ENCODE measurements around the gene PTS.

The PTS gene

DNA sequence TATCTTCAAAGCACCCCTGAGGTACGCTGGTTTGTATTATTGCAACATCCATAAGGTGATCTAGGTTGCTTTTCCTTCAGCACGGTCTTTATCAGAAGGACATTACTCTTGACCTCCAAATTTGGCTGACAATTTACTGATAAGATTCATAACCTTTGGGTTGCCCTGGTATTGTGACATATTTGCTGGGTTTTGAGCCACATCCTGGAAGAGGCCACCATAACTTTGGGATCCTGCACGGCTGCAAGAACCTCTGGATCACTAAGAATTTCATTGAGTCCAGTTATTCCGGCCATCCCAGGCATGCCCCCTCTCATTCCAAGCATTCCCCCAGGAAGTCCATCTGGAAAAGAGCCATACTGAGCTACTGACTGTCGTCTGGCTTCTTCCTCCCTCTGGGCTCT lies 41.0 kb downstream of the PTS start:
- no peak for DNase-seq

DNA sequence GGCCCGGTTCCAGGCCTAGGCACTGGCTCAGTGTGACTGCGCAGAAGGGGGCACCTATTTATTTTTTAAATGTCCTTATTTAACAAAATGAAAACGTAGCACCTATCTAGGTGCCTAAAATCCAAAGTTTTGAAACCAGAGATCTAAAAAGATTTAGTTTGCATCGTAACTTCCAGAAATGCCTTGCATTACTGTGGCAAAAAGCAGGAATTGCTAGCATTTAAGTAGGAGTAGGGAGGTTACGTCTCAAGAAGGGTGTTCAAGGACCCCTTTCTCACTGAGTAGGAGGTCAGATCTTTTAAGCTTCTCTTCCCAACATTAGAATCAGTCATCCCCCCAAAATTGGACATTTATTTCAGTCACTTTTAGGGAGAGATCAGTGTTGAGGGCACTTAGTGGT lies 42.2 kb downstream of the PTS start:
- no peak for DNase-seq

DNA sequence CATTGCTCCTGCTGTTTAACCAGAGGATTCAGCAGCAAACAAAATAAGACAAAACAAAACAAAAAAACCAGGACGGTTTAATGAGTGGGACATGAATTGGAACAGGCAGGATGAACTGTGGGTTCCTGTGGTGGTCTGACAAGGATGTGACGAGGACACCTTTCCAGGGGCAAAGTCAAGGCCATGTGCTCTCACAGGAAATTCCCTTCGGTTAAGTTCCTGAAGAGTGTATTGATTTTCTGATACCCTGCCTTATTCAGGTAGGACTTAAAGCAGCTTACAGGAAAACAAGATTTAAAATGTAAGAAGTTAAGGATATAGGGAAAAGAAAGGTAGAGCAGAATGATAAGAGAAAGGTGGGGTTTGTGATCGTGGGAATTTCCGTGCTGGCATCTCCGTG lies 42.9 kb downstream of the PTS start:
- no peak for DNase-seq

DNA sequence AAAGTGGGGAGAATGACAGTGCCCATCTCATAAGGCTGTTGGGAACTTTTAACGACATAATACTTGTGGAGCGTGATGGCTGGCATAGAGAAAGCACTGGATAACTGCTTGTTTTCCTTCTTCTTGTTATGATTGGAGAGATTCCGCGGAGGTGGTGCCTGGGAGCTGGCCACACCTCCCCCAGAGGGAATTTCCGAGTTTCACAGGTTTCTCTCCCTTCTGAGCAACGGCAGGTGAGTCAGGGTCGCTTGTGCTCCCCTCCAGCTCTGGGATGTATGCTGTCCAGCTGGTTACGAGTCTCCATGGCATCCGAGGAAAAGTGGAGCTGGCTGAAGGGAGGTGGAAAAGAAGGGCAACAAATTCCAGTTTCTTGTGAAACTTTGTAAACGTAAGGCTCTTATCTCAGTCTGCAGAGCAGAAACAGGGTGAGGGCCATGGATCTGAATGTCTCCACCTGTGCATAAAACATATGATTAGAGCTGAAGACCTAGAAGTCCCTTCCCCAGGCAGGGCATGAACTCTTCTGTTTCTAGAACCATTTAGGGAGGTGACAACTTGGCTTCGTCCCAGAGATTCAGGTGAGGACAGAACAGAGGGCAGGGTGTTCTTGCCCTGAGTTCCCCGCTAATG lies 44.4 kb downstream of the PTS start:
- DNase-seq: no peak

DNA sequence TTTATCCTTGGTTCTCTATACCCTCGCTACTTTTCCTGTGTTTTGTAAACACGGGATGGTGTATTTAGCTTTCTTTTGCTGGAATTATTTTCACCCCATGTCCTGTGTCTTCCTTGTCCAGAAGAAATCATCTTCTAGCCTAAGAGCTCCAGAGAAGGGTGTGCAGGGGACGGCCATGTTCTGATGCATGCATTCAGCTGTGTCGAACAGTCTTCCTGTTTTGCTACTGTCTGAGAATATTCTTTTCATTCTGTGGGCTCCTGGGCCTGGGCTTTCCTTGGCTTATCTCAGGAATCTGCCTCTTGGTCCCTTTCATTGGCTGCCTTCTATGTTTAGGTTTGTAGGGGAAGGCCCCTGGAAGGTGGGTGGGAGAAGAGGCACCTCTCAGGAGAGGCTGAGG lies 45.0 kb downstream of the PTS start:
- no peak for DNase-seq

DNA sequence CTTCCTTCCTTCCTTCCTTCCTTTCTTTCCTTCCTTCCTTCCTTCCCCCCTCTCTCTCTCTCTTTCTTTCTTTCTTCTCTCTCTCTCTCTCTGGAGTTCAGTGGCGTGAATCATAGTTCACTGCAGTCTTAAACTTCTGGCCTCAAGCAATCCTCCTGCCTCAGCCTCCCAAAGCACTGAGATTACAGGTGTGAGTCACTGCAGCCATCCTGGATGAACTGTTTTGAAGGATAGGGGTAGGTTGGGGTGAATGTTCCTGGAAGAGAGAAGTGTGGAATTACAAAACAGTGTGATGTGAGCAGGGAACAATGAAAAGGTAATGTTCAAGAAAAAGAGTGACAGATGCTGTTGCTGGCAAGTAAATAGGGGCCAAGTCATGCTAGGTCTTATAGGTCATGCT lies 46.8 kb downstream of the PTS start:
- DNase-seq: no peak

DNA sequence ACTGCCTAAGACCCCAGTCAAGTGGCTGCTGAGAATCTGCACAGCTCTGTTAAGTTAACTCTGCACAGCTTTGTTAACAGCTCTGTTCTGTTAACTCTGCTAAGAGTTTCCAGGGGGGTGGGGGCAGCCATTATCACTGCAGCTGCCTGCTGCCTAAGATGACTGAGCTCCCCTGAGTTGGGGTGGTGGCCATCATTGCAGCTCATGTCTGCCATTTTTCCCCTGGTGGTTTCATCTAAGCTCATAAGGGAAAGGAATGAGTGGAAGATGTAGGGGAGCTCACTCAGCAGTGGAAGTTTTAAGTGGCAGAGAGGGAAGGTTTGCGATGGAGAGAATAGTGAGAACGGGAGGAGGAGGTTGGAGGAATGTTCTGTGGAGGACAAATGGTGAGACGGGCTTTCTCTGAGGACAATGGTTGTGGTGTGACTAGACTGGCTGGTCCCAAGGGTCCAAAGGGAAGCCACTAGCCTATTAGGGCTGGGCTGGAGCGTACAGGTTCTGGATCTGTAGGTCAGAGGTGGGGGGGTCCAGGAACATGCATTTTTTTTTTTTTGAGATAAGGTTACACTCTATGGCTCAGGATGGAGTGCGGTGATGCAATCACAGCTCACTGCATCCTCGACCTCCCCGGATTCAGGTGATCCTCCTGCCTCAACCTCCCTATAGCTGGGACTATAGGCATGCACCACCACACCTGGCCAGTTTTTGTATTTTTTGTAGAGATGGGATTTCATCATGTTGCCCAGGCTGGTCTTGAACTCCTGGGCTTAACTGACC lies 48.0 kb downstream of the PTS start:
- no peak for DNase-seq

DNA sequence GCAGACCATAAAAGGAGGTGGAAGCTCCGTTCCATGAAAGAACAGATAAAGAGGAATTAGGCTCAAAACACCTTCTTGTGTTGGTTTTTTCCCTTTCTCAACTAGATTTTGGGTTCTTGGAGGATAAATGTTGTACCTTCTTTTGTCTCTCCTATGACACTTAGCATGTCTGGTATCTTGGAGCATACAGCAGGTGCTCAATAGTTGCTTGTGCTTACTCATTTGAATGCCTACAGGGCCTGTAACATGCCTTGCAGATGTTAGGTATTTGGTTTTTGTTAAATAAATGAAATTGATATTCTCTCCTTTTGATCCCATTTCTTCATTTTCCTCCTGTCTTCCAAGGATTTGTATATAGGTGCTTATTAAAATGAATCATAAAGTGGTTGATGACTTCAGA lies 50.8 kb downstream of the PTS start:
- no peak for DNase-seq

DNA sequence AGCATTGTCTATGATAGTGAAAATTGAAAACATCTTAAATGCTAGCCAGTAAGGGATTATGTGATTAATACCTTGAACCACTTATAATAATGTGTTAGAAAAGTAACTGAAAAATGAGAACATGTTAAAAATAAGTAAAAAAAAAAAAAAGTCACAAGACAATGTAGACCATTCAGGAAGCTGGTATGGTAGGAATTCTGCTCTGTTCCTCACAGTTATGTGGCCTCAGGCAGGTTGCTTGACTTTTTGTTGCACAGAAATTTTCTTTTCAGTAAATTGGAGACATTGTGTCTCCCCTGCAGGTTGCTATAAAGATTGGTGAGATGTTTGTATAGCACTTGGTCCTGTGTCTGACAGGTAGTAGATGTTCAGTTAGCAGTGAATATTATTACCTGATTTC lies 51.7 kb downstream of the PTS start:
- DNase-seq: no peak

DNA sequence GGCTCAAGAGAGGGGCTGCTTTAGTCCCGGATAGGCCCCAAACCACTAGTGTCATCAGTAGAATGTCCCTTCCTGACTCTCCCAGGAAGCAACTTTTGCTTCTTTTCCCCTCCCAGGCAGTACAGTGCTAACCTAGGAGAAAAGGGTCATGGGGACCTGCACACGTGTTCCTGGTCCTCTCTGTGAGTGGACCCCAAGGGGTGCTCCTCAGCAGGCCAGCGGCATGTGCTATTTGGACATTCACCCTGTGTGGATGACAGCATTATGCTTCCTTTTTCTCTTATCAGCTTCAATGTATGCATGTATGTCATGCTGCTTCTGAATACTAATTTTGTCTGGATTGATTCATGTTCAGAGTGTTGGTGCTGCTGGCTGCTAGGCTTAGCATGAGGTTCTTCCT lies 52.6 kb downstream of the PTS start:
- DNase-seq: no peak

DNA sequence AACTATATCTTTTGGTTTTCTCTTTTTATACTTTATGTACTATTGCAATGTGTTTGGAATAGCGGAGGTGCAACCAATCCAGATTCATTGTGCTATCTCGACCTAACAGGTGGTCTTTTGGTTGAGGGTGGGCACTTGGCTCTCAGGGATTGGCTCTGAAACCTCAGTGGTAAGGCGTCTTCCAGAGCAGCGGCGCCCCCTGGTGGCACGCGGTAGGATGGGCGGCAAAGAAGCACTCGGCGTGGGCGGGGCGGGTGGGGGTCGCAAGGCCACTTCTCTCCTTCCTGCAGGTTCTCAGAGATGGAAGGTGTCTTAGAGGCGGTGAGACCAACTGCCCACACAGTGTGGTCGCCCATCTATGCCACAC lies 53.7 kb downstream of the PTS start:
- DNase-seq: peak; percentile 44

DNA sequence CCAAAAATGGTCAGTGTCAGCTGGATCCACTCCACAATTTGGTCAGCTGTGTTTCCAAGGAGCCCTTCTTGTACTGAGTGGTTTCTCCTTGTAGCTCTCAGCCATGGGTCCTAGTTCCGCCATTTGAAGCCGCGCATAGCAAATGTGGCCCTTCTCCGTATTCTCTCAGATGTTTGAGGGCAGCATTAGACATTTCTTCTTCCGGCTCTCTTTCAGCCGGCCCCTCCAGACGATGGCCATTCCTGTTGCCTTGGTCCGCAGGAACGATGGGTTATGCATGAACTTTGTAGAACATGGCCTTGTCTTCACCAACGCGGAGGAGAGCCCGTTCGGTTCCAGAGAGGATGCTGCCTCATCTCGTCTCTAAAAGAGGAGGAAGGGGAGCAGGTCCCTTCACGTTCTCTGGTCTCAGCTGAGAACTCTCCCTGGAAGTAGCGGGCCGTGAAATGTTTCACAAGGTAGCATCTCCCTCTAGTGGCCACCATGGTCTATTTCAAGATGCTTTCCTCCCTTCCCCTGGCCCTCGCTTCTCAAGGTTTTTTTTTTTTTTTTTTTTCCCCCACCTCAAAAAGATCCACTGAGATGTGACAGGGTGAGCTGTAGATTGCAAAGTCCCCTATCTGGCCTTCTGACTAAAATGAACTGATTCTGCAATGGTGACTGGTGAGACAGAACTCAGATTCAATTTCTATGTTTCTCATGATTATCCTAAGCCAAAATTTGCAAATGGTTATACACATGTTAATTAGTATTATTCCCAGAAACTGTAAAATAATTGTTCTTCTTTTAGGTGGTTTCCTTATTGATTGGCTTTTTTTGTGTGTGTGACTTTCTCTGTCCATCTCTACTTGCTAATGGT lies 54.3 kb downstream of the PTS start:
- DNase-seq: peak; percentile 82

DNA sequence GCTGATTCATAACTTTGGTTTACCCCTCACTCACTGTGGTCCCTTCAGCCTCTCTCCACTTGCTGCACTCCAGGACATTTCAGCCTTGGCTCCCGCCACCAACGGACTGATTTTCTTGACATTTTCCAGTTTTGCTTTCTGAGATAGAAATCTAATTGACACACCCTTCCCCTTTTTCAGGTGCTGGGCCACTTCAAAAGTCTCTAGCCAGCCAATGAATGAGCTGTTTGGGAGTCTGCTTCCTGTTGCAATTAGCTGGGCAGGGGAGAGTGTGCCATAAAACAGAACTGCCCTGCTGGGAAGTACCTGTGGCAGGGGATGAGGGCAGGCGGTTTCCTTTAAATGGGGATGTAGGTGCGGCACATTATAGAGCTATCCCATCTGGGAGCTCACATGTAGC lies 55.5 kb downstream of the PTS start:
- DNase-seq: no peak

All from COR-L47 (cell line).